NCI-H1417 treated with DMSO at 0.1 percent for 48 hours (cell line): ENCODE data around the gene SCN1A.
"Not testable (repeated sequence)": the region's sequence is repeated elsewhere in the genome, so short reads cannot be mapped to it uniquely, and the experiment has no call there.

Experiments used
- DNase-seq: peaks from one replicate; lab custom pipeline; 2025; lab: John Stamatoyannopoulos, UW

The SCN1A gene

DNA sequence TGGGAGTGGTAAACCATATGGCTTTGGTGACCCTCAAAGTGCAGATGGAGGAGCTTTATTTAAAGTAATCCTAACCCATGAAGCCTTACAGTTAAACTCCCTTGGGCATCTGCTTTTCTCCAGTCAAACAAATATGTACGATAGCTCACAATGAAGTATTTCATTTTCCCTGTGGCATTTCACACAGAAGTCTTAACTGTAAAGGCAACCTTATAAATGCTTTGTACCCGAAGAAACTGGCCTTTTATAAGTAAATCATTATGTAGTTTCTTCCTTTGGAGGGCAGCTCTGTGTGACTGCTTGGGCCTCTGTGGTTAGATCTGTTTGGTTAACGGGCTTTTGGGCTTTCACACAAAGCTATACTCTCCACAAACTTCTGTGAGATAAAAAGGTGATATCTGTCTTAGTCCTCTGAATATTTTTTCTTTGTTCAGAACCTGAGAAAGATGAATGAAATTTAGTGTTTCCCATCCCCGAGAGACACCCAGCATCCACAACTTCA, 46.6 kb downstream of the SCN1A start:
- DNase-seq = no peak

DNA sequence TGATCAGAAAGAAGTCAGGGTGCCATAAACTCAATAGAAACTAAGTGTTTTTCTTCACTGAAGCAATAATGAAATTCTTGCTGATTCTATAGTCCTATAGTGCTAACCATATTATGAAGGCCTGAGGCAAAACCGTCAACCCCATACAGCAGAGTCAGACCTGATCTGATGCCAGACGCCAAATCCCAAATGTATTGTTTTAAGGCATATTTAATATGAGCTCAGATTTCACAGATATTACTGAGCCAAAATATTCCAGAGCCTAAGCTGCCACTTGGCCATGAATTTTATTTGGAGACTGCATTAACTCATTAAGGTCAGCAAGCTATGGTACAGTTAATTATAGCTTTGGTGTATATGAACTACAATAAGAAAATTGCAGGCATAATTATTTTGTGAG, 53.4 kb downstream of the SCN1A start:
- peak; percentile 7 for DNase-seq

DNA sequence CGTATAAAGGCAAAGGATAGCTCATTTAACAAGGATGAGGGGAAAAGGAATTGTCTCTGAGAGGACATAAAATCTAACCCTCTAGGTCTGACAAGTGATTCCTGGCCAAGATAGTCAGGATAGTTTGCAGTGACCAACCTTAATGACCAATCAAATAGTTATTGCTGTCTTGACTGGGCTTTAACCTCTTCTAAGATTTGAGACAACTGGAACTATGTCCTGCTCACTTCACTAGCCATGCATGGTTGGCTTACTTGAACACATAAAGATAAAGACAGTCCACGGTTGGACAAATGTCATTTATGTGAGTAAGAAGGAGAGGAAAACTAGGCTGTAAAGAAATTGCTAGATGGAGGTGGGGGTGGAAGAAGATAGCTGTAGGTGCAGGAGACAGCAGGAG, 53.8 kb downstream of the SCN1A start:
- DNase-seq = no peak

DNA sequence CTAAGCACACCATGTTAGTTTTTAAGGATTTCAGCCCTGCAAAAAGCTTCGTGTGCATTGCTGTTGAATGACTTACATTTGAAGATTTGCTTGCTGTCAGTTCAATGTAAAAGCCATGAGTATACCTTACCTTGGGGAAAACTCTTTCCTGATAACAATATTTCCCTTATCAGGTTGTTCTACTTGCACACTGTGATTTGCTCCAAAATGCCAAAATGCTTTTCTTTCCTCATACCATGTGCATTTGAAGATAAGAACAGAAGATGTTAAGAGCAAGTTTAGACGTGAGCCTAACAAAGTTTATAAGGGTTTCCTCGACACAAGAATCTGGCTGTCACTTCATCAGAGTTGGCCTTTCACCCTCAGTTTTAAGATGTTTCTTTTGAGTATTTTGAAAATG, 57.6 kb downstream of the SCN1A start:
- no peak for DNase-seq

DNA sequence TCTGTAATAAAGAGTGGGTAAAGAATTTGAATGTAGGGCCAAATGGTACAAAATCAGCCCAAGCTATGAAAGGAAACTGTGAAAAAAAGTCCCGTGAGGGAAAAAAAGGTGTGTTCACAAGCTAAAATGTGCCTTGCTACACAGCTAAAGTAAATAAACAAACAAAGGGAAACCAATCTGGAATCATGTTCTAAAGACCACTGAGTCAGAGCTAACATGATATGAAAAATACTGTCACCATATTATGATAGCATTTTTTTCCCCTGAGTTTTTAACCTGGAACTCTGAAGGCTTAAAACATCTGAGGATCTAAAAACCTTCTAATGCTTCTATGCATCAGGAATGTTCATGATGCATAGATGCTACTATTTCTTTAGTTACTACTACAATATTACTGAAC, 58.8 kb downstream of the SCN1A start:
- no peak for DNase-seq

DNA sequence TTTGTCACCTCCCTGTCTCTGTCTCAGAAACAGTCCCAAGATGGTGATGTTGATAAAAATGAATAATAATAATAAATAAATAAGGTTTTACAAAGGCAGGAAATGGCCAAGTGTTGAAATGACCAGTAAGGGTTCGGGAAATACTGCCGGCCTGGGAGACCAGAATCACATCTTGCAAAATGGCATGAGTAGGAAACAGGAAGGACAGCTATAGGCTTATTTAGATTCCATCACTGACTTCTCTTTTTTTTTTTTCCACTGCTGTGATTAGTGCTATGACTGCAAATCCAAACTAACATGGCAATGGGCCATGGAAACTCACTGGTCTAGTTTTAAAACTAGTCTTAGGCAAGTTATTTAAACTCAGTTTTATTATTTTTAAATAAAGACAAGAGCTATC, 60.6 kb downstream of the SCN1A start:
- DNase-seq = no peak

DNA sequence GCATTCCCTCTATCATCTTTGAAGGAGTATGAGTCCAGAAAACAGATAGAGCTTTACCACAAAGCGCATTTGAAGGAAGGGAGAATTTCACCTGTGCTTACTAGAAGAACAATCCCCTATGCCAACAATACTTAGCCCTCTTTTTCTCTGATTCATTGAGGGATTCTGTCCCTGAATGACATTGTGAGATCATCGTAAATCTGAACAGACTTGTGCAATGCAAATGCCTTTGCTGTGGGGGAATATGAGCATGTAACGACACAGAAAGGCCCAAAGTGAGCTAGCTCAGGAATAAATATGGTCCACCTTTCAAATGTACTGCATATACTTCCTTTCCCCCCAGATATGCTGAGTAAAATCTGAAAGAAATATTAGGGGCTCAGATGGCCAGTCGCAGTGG, 67.6 kb downstream of the SCN1A start:
- no peak for DNase-seq

DNA sequence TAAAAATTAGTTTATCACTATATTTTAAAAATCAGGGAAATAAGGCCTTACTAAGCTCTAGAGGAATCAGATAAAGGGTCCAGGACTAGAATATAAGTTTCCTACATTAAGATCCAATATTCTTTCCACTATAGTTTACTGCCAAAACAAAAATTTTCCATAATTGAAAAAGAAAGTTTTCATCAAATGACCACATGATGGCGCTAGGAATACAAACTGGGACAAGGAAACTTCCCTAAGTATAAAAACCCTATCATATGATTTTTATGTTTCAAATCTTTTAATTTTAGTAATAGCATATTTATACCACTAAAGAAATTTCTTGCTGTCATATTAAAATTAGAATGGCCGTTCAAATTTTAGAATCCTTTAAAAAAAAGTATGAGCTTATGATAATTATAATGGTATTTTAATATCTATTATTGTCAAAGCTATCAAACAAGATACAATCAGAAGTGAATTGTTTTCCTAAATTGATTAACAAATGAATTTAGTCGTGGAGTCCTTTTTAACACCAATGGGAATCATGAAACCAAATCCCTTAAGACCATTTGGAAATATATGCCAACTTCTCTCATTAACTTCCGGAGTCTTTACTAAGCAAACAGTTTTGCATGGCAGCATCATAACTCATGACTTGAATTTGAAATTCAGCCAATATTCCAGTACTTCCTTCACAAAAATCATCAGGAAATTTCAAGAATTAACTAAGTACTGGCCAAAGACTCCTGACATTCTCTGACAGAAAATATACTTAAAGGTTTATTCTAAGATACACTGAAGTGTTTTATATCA, 70.3 kb downstream of the SCN1A start:
- DNase-seq = no peak

DNA sequence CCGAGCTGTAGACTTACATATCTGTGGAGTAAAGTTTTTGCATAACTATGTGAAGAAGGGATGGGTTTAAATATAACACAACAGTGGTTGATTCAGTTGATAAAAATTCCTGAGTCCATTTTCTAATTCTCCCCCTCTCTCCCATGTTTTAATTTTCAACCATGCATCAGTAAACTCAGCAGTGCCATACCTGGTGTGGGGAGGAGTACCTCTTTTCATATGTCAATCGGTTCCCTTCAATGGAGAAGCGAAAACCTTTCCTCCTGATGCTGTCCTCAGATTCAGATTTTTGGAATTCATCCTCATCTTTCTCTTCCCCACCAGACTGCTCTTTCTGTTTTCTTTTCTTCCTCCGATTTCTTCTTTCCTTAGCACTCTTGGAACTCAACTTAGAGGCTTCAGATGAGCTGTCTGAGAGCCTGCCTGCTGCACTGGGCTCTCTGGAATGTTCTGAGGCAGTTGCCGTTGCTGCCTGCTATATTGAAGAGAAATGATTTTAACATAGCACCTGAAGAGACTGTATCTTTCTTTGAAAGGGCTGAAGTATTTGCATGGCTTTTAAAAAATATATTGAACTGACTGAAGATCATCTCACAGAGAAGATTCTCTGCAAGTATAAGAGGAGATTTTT, 82.9 kb downstream of the SCN1A start:
- no peak for DNase-seq

DNA sequence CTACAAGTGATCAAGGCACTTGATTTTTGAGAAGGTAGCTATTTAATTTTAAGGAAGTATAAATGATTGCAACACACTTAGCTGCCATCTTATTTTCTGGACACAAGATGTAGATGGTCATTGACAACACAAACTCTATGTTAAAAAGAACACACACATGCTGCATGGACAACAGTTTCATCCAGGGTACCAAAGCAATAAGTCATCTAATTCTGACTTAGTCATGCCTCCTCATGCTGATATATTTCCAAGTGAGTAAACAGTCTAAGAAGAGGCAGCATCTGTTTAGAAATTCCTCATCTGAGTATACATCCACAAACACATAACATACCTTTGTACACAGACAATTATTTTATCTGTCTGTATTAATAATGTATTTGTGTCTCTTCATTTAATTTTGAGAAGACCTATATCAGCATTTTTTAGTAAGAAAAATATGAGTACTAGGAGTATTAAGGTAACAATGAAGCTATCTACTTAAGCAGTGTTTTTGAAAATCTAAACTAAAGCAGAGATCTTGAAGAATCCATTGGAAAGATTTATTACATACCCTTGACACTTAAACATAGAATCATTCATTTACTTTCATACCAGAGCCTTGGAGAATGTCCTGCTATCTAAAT, 84.9 kb downstream of the SCN1A start:
- DNase-seq = no peak

DNA sequence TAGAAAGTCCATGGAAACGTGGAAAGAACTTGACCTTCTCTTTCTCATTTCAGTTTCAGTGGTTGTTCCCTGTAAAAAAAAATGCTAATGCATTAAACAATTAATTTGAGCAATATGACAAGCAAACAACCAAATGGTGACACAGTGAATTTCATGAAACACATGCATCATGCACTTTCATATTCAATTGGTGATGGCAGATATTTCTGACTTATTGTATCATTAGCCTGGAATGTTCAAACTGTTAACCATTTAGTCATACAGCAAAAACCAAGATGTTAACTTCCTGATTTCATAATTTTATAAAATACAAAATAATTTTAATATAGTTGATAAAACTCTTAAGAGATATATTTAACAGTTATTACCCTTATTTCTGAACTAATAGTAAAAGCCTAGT, 85.5 kb downstream of the SCN1A start:
- DNase-seq = no peak

DNA sequence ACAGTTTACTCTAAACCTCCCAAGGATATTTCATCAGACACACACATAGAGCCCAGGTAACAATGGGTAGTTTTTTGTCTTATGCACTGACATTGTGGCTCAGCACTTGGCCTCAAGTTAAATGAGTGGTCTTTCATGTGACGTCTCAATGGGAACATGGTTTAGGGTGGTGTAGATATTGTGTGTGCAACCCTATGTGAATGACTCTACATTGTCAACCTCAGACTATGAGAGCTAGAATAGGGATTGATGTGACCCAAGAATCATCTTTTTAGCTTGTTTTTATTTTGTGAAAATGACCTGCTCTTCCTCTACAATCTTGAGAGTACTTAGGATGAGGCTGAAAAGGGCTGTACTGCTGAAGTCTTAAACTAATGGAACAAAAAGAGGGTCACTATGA, 86.2 kb downstream of the SCN1A start:
- DNase-seq = no peak

DNA sequence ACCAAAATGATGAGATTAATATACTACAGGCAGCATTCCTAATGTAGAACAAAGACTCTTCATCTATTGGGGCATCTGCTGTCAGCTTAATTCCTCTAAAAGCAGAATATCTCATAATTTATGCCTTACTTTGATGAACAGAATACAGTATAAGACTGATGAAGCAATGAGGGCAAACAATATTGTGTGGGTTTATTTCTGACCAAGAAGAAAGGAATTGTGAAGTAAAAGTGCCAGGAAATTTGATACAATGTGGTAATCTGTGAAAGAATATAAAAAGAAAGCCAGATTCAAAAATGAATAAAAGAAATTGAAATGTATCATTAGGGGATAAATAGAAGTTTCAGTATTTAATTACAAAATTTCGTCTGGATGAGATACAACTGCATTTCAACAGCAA, 95.5 kb downstream of the SCN1A start:
- DNase-seq = no peak

DNA sequence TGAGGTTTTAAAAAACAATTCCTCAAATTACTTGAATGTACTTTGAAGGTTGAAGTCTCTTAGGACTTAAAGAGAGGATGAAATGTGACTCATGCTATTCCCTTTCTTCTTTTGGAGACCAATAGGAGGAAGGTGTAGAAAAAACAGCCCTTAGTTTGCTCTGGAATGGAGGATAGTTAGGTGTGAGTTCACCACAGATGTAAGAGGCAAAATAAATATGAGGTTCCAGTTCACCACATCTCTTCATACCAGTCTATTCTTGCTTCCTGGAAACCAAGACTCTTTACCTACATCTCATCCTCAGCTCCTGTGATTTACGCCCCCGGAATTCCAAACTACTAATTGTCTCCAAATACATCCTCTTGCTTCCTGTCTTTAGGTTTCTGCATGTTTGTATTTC, 96.8 kb downstream of the SCN1A start:
- no peak for DNase-seq

DNA sequence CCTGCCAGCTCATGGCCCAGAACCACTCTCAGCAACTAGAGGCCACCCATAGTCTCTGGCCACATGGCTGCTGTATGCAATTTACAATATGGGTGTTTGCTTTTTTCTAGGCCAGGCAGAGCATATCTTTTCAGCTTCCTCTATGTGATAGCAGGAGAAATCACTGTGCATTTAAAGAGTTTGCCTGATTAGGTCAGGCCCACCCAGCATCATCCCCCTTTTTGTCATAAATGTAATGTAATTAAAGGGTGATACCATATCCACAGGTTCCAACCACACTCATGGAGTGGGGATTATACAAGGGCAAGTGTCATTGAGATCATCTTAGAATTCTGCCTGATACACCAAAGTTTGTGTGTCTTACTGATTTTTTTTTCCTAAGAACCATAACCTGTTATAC, 102.5 kb downstream of the SCN1A start:
- DNase-seq = no peak

DNA sequence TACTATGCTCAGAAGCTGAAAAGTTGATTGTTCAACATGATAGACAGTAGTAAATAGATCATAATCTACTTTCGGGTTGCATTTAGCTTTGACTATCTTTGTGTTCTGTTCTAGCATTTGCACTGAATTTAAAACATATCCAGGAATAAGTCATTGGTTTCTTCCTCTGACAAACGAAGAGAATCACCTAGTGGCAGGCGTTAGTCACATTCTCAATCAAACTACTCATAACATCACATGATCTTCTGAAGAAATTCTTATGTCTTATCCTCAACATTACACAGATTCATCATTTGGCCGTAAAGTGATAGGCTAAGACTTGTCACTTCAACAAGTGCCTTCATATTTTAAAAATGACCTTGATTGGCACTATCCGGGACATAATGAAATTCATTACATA, 110.6 kb downstream of the SCN1A start:
- DNase-seq = no peak

DNA sequence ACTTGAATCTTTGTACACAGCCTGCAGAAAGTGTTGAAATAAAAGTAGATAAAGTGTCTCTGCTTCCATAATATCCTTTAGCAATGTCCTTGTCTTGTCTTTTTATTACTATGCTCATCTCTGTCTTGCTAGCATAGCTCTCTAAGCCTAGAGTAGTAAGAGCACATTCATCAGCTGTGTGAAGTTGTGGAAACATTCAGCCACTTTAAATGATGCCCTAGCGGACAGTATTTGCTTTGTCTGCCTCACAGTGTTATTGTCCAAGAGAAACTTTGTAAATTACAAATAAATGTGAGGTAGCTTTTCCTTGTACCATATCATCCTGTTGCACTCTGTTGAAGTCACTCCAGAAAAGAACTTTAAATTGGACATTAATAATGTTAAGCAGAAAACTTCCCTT, 113.9 kb downstream of the SCN1A start:
- DNase-seq = no peak

DNA sequence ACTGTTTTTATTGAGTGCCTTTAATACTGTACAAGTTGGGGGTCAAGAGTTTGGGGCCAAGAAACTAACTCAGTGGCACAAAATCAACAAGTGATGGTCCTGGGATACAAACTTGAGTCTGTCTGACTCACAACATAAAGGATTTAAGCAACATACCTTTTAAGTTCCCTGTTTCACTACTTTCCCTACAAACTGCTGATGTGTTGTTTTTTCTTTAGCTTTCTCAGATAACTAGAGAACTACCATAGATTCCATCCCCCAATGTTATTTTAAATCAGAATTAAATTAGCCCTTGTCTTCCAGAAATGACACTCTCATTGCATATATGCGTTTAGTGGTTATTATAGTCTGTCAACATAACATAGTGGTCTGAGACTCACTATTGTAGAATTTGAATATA, 116.2 kb downstream of the SCN1A start:
- no peak for DNase-seq

DNA sequence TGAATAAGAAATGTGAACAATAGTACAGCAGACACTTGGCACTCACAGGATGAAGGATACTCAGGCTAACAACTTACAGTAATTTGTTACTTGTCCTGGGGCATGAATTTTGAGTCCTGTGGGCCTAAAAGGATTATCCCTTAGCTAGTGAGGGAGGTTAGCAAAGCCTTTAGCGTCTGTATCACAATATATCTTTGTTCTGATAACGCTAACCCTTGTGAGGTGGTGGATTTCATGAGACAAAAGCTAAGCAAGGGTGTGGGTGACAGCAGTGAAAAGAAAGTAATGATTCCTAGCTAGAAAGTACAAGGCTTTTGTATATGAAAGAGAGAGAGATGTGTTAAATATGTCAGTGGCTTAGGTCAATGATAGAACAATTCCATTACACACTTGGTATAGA, 127.4 kb downstream of the SCN1A start:
- no peak for DNase-seq

DNA sequence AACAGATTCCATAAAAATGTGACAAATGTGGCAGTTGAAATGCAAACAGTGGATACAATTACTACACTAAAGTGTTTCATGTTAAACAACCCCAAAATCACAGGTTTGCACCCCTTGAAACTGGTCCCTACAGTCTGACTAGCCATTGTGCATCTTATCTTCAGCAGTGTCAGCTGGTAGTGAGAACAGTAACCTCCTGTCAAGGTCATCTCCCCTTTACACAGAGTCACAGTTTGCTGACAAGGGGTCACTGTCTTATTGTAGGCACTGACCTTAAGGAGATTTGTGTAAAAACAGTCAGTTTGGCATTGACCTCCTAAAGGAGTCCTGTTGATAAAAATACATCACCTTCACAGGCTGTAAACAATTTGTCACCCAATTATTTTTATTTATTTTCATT, 137.0 kb downstream of the SCN1A start:
- no peak for DNase-seq

DNA sequence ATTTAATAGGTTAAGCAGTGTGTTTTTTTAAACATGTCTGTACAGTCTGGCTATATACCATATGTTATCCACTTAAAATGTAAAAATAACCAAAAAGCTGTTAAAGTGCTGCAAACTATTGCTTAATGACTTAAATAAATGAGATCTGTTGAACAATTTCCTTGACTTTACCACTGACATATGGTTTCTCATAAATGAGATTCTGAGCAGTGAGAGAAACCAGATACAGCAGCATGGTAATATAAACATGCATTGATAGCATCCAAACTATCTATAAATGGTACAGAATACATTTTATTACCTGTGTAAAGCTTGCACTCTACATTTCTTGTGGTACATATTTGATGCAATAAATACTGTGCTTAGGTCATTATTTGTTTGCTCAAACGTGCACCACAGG, 138.0 kb downstream of the SCN1A start:
- DNase-seq = no peak

DNA sequence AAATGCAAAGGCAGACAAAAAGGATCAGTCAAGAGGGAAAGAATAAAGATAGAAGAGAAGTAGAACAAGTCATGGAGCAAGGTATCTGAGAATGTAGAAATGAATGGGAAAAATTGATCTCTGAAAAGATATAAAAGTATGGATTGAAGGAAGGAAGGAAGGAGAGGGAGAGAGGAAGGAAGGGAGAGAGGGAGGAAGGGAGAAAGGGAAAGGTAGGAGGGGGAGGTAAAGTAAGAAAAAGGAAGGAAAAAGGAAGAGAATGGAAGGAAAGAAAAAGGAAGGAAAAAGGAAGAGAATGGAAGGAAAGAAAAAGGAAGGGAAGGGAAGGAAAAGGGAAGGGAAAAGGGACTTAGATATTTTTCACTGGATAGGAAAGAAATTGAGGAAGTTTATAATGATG, 142.7 kb downstream of the SCN1A start:
- no peak for DNase-seq

DNA sequence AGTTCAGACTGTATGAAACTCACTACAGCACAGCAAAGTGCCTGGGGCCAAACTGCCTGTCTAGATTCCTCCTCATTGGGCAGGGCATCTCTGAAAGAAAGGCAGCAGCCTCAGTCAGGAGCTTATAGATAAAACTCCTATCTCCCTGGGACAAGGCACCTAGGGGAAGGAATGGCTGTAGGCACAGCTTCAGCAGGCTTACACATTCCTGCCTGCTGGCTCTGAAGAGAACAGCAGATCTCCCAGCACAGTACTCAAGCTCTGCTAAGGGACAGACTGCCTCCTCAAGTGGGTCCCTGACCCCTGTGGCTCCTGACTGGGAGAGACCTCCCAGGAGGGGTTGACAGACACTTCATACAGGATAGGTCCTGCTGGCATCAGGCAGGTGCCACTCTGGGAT, 155.7 kb downstream of the SCN1A start:
- not testable (repeated sequence) for DNase-seq
